K562 (cell line): ENCODE results near the gene DYRK1A. TPM values are rescaled to one million over a fixed set of nuclear protein-coding genes. Genes with fewer than 3 reads are reported as not detected.

Source experiments
- KLF10 ChIP-seq: fragments of 250-450 bp; sonication (Bioruptor Pico); IDR thresholded peaks from 2 replicates; pipeline ENCODE4 v1.6.1; 2021; ENCODE audit warnings: matching md5 sums
- LCOR ChIP-seq: sonication (generic); formaldehyde crosslinking; IDR thresholded peaks from 2 replicates; pipeline ENCODE4 v1.8.0; 2022; ENCODE audit warnings: mild to moderate bottlenecking, missing genetic modification reagents
- MAFK ChIP-seq: IDR thresholded peaks from 2 replicates; pipeline ENCODE4 v1.6.1; 2011; ENCODE audit warnings: low read length, improper control_type of control experiment
- MTF1 ChIP-seq: fragments of 250-450 bp; sonication (Bioruptor Pico); IDR thresholded peaks from 2 replicates; pipeline ENCODE4 v1.9.0; 2021; ENCODE audit warnings: moderate library complexity, mild to moderate bottlenecking, inconsistent platforms, borderline replicate concordance
- NR2F6 ChIP-seq: fragments of 450-650 bp; formaldehyde crosslinking; IDR thresholded peaks from 2 replicates; pipeline ENCODE4 v1.4.0; 2020; ENCODE audit warnings: mild to moderate bottlenecking
- NUFIP1 ChIP-seq: fragments of 450-650 bp; IDR thresholded peaks from 2 replicates; pipeline ENCODE4 v1.6.1; 2018; ENCODE audit not compliant: partially characterized antibody
- SREBF2 ChIP-seq: sonication (generic); formaldehyde crosslinking; IDR thresholded peaks from 2 replicates; pipeline ENCODE4 v1.4.0; 2020; ENCODE audit warnings: mild to moderate bottlenecking, missing genetic modification reagents
- ZKSCAN8 ChIP-seq: fragments of 200-800 bp; sonication (Bioruptor generic); IDR thresholded peaks from 2 replicates; pipeline ENCODE4 v1.6.1; 2016; ENCODE audit warnings: missing genetic modification characterization, missing compliant biosample characterization
- ZNF175 ChIP-seq: fragments of 200-800 bp; sonication (Bioruptor generic); IDR thresholded peaks from 2 replicates; pipeline ENCODE4 v1.6.1; 2016; ENCODE audit warnings: low read depth, mild to moderate bottlenecking, missing genetic modification characterization, missing compliant biosample characterization
- polyA plus RNA-seq, 8 experiments: library from polyadenylated mRNA; depleted of rRNA in 4 of 8; stranded (reverse) in 5 of 8; unstranded in 3 of 8; fragments of >200 nt; fragmentation: Nextera tagmentation in 2 of 8; fragmentation: Illumina TruSeq in 1 of 8; extraction: Ambion mirVana in 2 of 8; extraction: Trizol in 1 of 8; gene quantifications; 2 replicates each; pipeline versions ENCODE4 v1.2.1 to v1.2.3, GENCODE V29; 2011 to 2014; ENCODE audit warnings: inconsistent platforms in 1 of 8, missing spikeins in 1 of 8
- total RNA-seq, 7 experiments: library from RNA; depleted of rRNA in 6 of 7; stranded (reverse); fragments of >200 nt in 6 of 7; fragmentation: Illumina TruSeq in 2 of 7; extraction: Trizol in 2 of 7; gene quantifications; 2 replicates each; pipeline versions ENCODE4 v1.2.1 to v1.2.3, GENCODE V29; 2011 to 2021; ENCODE audit warnings: low replicate concordance in 1 of 7
- TF ChIP-seq, protein P1 (sequence below): fragments of 450-650 bp; IDR thresholded peaks from 2 replicates; pipeline ENCODE4 v1.6.1; 2018; ENCODE audit not compliant: partially characterized antibody
- TF ChIP-seq, protein P2 (sequence below): fragments of 250-450 bp; sonication (Bioruptor Pico); IDR thresholded peaks from 2 replicates; pipeline ENCODE4 v1.5.0; 2021; ENCODE audit warnings: mild to moderate bottlenecking, moderate library complexity
- TF ChIP-seq, protein P3 (sequence below): IDR thresholded peaks from 2 replicates; pipeline ENCODE4 v1.6.1; 2012; ENCODE audit warnings: low read depth, low read length, improper control_type of control experiment, borderline replicate concordance
- TF ChIP-seq, protein P4 (sequence below), 2 experiments: IDR thresholded peaks; 2 replicates each; pipeline ENCODE4 v1.6.1; 2011; ENCODE audit warnings: borderline replicate concordance in 1 of 2, control low read depth in 1 of 2, low read depth in 1 of 2, low read length in 1 of 2, mild to moderate bottlenecking in 1 of 2, mixed read lengths in 1 of 2, moderate library complexity in 1 of 2; ENCODE audit not compliant: insufficient read depth in 1 of 2, insufficient read length in 1 of 2, poor library complexity in 1 of 2, severe bottlenecking in 1 of 2; ENCODE audit errors: extremely low read depth in 1 of 2
- TF ChIP-seq, protein P5 (sequence below): fragments of 250-450 bp; sonication (Bioruptor Pico); IDR thresholded peaks from 2 replicates; pipeline ENCODE4 v1.5.1; 2021; ENCODE audit warnings: mild to moderate bottlenecking

Gene DYRK1A
- total and polyA plus RNA-seq, 9 of the 15 experiments (the other 6 are each of a cell fraction or from before 2014, with no cell fraction given) = 3.7 to 64.8 (median 42.3) TPM

DNA sequence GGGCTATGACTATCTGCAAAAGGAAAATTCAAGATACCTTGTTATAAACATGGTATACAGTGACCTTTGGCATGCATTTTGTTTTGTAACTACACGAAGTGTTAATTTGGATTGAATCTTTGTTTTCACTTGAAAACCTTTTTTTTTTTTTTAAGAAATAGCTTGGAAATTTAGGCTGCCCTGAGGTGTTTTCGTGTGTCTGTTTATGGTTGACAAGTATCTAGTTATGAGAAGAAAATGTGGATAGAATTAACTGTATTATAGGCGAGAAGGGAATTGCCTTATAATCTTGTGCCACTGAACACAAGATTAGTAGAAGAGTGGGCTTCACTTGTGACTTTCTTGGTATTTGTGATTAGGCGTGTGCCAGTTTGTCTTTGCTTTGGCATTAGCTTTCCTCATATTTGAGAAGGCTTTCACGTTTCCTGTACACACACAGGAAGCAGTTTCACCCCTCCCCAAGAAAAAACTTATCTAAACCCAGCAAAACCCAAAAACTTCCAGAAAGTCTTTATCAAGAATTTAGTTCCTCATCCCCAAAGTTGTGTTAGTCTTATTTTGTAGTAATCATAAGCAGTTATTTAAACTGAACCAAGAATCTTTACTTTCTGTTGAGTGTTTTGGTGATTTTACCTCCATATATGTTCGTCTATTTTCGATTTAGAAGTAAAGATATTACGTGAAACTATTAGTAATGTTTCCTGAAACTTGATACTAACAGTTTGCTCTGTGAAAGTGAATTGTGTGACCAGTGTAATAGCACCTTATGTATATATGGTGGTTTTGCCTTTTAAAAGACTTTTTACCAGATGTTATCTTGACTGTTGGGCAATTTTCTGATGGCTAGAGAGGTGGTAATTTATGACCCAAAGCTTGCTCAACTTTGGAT, 3.8 kb downstream of the DYRK1A start (continued):
- TF ChIP-seq, protein P1, sequence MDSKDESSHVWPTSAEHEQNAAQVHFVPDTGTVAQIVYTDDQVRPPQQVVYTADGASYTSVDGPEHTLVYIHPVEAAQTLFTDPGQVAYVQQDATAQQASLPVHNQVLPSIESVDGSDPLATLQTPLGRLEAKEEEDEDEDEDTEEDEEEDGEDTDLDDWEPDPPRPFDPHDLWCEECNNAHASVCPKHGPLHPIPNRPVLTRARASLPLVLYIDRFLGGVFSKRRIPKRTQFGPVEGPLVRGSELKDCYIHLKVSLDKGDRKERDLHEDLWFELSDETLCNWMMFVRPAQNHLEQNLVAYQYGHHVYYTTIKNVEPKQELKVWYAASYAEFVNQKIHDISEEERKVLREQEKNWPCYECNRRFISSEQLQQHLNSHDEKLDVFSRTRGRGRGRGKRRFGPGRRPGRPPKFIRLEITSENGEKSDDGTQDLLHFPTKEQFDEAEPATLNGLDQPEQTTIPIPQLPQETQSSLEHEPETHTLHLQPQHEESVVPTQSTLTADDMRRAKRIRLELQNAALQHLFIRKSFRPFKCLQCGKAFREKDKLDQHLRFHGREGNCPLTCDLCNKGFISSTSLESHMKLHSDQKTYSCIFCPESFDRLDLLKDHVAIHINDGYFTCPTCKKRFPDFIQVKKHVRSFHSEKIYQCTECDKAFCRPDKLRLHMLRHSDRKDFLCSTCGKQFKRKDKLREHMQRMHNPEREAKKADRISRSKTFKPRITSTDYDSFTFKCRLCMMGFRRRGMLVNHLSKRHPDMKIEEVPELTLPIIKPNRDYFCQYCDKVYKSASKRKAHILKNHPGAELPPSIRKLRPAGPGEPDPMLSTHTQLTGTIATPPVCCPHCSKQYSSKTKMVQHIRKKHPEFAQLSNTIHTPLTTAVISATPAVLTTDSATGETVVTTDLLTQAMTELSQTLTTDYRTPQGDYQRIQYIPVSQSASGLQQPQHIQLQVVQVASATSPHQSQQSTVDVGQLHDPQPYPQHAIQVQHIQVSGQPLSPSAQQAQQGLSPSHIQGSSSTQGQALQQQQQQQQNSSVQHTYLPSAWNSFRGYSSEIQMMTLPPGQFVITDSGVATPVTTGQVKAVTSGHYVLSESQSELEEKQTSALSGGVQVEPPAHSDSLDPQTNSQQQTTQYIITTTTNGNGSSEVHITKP = no peak
- TF ChIP-seq ZKSCAN8 (no peak), LCOR (peak; percentile 81), MAFK (no peak), ZNF175 (CRISPR knock-in tag) (no peak), KLF10 (CRISPR knock-in tag) (no peak), SREBF2 (CRISPR knock-in tag) (no peak), NUFIP1 (no peak), MTF1 (CRISPR knock-in tag) (no peak), NR2F6 (CRISPR knock-in tag) (no peak)
- TF ChIP-seq, protein P2, sequence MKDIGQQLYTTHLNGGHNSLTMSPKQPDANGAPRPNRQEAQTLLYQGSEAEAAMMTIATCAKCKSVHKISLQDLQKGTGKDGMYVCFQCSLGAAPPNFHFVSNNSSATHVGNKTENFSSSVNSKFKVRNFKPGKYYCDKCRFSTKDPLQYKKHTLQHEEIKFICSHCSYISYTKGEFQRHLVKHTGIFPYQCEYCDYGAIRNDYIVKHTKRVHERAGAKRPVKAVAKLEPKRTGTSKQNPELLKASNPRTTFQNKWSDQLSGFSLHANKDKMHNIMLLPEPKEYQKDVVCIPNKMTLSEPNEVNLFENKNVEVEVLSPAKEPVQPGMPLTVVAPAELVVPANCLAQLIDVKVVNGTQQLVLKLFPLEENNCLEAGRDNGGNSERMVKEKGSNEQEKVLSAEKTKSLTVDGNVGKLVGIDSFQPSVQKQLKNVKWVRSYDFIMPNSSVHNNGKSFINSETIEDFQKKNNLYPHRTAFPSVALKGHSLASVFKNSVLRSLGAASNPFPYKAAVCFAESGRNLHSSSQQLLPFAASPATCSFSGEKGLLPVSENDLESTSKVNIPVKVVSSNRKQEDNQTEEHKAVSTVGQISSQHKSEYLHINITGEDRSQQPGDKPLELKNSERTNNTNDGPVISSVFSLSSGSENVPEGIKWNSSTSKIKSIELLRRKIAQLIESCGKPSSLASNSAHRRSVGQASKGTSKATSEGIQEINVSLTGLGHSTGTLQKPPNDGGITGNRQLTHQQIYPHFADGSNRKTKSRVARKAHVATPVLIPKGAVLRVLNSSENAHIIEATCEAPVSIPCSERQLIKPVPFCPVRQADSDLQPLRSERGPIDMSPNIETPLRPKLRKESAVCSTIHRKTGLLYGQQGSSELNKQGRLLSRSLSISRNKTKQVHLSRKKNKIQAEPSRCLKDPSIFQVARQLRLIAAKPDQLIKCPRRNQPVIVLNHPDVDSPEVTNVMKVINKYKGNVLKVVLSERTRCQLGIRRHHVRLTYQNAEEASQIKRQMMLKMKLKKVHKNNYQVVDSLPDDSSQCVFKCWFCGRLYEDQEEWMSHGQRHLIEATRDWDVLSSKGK (CRISPR knock-in tag) = no peak
- TF ChIP-seq, protein P3, sequence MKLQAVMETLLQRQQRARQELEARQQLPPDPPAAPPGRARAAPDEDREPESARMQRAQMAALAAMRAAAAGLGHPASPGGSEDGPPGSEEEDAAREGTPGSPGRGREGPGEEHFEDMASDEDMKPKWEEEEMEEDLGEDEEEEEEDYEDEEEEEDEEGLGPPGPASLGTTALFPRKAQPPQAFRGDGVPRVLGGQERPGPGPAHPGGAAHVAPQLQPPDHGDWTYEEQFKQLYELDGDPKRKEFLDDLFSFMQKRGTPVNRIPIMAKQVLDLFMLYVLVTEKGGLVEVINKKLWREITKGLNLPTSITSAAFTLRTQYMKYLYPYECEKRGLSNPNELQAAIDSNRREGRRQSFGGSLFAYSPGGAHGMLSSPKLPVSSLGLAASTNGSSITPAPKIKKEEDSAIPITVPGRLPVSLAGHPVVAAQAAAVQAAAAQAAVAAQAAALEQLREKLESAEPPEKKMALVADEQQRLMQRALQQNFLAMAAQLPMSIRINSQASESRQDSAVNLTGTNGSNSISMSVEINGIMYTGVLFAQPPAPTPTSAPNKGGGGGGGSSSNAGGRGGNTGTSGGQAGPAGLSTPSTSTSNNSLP = peak; percentile 65; the same call in 1 of the 2 replicates
- TF ChIP-seq, protein P4, sequence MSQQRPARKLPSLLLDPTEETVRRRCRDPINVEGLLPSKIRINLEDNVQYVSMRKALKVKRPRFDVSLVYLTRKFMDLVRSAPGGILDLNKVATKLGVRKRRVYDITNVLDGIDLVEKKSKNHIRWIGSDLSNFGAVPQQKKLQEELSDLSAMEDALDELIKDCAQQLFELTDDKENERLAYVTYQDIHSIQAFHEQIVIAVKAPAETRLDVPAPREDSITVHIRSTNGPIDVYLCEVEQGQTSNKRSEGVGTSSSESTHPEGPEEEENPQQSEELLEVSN (IDR thresholded peaks at IDR 0.05; ENCODE audit: borderline replicate concordance in 1 of 2, extremely low read depth in 1 of 2, insufficient read depth in 1 of 2, insufficient read length in 1 of 2, low read depth in 1 of 2, low read length in 1 of 2, poor library complexity in 1 of 2, severe bottlenecking in 1 of 2) = no peak
- TF ChIP-seq, protein P5, sequence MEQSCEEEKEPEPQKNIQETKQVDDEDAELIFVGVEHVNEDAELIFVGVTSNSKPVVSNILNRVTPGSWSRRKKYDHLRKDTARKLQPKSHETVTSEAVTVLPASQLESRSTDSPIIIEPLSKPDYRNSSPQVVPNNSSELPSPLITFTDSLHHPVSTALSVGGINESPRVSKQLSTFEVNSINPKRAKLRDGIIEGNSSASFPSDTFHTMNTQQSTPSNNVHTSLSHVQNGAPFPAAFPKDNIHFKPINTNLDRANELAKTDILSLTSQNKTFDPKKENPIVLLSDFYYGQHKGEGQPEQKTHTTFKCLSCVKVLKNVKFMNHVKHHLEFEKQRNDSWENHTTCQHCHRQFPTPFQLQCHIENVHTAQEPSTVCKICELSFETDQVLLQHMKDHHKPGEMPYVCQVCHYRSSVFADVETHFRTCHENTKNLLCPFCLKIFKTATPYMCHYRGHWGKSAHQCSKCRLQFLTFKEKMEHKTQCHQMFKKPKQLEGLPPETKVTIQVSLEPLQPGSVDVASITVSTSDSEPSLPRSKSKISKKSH = no peak
